HG03095 (cell line): Measurements from ENCODE around the gene MYH16.
"Not testable (repeated sequence)": the region's sequence is repeated elsewhere in the genome, so short reads cannot be mapped to it uniquely, and the experiment has no call there.

Experiments
- ATAC-seq: cut with Tn5 transposase; IDR thresholded peaks from one replicate; pipeline ENCODE4 v1.9.1; 2021; ENCODE audit warnings: moderate library complexity; ENCODE audit not compliant: unreplicated experiment

The MYH16 gene

DNA sequence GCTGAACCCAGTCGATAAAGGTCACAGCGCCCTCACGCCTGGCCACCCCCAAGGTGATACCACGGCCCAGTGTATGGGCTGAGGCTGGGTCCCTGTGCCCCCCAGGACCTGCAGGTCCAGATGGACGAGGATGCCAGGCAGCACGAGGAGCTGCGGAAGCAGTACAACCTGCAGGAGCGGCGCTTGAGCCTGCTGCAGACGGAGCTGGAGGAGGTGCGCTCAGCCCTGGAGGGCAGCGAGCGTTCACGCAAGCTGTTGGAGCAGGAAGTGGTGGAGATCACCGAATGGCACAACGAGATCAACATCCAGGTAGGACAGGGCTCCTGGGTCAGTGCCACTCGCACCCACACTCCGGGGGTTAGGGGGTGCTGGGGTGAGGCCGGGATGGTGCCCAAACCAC is 28.9 kb downstream of the MYH16 start:
- no peak for ATAC-seq

DNA sequence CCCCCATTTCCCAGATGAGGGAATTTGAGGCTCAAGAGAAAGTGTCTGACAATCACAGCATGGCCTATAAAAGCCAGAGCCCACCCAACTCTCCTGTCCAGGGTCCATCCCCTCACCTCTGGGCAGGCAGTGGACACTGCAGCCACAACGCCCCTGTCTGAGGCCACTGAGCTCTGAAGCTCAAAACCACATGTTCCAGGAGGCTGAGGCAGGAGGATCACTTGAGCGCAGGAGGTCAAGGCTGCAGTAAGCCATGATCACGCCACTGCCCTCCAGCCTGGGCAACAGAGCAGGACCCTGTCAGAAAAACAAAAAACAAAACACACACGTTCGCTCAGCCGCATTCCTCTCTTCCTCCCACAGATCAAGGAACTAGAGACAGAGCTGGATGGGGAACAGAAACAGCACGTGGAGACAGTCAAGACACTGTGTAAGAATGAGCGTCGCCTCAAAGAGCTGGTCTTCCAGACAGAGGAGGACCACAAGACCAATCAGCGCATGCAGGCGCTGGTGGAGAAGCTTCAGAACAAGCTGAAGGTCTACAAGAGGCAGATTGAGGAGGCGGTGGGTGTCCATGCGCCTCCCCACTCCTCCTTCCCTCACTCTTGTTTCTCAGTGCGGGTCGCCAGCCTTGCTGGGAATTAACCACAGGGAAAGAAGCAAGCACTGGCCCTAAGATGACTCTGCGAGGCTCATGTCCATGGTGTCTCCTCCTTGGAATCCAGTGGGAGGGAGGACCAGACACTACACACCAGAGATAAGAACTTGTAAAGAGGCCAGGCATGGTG is 33.0 kb downstream of the MYH16 start:
- no peak for ATAC-seq

DNA sequence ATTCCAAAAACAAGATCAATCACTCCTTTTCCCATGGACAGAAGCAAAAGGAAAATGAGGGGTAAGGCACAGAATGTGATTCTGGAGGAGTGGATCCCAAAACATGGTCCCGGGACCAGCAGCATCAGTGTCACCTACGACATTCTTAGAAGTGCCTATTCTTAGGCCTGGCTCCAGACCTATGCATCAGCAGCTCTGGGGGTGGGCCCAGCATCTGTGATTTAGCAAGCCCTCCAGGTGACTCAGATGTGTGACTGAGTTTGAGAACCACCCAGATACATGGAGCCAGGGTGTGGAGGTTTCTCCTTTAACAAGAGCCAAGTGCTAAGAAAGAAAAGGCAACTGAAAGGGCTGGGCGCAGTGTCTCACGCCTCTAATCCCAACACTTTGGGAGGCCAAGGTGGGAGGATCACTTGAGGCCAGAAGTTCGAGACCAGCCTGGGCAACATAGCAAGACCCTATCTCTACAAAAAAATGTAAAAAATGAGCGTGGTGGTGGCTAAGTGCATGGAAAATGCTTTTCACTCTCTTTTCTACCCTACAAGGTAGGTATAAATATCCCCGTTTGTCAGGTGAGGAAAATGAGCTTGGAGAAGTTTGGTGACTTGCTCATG is 35.9 kb downstream of the MYH16 start:
- ATAC-seq = no peak

DNA sequence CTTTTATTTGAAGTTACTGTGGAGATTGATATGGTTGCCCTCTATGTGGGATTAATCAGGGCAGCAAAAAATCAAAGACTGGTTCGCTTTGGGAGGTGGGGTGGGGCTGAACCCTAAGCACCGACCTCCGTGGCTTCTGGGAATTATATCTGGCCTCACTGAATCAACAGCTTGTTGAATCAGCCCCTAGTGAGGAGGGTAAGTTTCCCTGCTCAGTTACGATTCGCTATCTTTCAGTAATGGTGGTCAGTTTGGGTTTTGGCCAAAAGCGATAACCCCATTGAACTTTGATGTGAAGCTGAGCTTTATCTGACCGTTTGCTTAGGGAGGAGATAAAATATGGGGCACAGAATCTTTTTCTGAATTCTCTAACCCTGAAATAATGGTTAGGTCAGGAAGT is 36.5 kb downstream of the MYH16 start:
- no peak for ATAC-seq

DNA sequence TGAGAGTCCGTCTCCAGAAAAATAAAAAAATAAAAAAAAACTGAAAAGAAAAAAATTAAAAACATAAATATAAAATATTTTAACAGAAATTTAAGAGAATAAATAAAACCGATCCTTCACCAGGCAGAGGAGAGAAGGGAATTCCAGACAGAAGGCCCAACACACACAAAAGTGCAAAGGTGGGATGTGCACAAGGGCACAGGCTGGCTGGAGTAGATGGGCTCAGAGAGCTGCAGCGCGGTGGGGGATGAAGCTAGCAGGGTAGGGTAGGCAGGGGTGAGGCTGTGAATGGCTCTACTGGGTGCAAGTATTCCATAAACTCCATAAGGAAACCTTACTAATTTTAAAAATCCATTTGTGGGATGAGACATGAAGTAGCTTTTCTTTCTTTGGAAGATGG is 37.4 kb downstream of the MYH16 start:
- no peak for ATAC-seq

DNA sequence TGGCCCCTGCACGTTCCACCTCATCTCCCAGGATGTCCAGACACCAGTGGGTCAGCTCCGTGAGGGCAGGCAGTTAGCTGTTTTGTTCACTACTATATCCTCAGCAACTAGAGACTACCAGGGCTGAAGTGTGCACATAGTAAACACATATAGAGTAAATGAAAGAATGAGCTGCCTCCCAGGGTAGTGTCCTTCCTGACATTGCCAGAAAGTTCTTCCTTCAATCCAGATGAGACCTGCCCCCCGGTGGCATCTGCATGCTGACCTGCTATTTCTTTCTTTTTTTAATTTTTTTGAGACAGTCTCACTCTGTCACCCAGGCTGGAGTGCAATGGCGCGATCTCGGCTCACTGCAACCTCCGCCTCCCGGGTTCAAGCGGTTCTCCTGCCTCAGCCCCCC is 39.1 kb downstream of the MYH16 start:
- no peak for ATAC-seq

DNA sequence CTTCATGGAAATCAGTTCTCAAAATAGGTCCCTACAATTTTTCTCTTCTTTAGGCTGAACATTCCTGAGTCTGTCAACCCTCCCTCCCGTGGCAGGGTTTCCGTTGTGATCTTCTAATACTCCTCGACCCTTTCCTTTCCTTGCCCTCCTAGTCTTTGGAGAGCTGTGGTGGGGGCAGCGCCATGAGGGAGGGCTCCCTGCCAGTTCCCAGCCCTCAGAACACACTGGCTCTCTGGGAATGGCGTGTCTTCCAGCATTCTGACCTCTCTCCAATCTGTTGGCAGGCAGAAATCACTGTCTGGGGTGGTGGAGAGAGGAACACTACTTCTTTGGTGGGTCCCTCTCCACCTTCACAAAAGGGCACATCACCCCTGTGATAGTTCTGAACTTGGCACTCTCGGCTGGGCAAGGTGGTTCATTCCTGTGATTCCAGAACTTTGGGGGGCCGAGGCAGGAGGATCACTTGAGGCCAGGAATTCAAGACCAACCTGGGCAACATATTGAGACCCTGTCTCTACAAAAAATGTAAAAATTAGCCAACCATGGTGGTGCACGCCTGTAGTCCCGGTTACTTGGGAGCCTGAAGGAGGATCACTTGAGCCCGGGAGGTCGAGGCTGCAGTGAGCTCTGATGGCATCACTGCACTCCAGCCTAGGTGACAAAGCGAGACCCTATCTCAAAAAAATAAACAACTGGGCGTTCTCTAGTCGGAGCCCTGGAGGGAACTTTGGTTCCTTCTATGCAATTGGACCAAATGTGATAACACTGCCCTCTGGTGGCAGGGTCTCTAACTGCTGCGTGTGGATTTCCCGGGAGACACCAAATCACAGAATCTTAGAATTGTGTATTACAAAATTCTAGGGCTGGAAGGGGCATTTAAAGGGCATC is 39.9 kb downstream of the MYH16 start:
- ATAC-seq = no peak

DNA sequence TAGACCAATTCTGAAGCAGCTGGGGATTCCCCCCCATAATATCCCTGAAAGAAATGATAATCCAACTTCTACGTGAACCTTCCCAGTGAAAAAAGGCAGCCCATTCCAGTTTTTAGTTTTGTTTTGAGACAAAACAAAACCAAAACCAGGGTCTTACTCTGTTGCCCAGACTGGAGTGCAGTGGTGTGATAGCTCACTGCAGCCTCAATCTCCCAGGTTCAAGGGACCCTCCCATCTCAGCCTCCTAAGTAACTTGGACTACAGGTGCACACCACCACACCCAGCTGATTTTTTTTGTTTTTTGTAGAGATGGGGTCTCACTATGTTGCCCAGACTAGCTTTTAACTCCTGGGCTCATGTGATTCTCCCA is 40.5 kb downstream of the MYH16 start:
- ATAC-seq = no peak

DNA sequence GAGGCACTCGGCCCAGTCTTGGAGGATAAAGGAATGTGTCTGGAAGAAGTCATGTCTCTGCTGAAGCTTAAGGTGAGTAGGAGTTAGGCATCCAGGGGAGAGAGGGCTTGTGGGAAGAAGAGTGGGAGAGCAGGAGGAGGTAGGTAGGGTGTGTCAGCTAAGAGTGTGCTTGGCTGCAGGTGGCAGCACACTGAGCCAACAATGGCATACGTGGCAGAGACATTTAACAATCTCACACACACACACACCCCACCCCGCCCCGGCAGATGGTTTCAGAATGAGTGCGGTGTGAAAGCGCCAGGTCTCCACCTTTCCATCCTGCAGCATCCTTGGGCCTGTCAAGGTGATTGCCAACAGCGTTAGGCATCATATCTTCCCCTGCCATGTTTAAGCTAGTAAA is 41.9 kb downstream of the MYH16 start:
- no peak for ATAC-seq

DNA sequence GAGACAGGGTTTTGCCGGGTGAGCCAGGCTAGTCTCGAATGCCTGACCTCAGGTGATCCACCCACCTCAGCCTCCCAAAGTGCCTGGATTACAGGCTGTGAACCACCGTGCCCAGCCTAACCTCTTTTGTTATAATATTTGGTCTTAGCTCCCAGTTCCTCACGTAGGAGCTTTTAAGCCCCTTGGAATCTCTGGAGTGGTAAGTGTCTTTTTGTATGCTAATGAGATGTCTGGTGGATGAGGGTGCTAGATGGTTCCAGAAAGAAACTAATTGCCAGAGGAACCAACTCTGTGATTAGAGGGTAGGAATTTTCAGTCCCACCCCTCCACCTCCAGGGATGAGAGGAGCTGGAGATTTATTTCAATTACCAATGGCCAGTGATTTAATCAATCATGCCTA is 47.7 kb downstream of the MYH16 start:
- no peak for ATAC-seq

DNA sequence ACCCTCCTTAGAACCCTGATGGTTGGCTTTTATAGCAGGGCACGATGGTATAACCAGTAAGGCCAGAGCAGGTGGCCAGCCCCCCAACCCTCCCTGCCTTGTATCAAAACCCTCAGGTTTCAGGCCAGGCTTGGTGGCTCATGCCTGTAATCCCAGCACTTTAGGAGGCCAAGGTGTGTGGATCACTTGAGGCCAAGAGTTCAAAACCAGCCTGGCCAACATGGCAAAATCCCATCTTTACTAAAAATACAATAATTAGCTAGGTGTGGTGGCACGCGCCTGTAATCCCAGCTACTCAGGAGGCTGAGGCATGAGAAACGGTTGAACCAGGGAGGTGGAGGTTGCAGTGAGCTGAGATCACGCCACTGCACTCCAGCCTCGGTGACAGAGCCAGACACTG is 50.0 kb downstream of the MYH16 start:
- ATAC-seq = not testable (repeated sequence)

DNA sequence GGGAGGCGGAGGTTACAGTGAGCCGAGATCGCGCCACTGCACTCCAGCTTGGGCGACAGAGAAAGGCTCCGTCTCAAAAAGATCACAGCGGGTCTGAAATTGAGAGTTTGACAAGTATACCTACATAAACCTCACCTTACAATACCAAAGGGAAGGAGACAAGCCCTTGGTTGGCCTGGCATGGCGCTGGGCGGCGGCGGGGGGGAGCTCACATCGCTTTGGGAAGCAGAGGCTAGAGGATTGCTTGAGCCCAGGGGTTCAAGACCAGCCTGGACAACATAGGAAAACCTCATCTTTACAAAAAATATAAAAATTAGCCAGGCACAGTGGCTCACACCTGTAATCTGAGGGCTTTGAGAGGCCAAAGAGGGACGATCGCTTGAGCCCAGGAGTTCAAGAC is 51.9 kb downstream of the MYH16 start:
- no peak for ATAC-seq

DNA sequence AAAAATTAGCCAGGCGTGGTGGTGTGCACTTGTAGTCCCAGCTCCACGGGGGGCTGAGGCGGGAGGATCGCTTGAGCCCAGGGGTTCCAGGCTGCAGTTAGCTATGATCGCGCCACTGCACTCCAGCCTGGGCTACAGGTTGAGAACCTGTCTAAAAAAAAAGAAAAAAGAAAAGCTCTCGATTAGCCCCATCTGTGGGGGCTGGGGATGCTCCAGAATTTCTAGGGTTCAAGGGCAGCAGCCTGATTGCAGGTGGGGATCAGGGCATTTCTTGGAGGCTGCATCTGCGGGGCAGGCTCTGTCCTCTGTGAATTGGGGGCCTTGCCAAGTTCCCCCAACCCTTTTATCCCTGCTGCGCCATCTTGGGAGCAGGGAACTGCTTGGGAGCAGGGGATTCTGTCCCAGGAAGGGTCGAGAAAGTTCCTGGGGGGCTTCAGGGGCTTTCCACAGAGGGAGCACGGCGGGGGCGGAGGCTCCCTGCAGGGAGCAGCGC is 52.4 kb downstream of the MYH16 start:
- no peak for ATAC-seq

DNA sequence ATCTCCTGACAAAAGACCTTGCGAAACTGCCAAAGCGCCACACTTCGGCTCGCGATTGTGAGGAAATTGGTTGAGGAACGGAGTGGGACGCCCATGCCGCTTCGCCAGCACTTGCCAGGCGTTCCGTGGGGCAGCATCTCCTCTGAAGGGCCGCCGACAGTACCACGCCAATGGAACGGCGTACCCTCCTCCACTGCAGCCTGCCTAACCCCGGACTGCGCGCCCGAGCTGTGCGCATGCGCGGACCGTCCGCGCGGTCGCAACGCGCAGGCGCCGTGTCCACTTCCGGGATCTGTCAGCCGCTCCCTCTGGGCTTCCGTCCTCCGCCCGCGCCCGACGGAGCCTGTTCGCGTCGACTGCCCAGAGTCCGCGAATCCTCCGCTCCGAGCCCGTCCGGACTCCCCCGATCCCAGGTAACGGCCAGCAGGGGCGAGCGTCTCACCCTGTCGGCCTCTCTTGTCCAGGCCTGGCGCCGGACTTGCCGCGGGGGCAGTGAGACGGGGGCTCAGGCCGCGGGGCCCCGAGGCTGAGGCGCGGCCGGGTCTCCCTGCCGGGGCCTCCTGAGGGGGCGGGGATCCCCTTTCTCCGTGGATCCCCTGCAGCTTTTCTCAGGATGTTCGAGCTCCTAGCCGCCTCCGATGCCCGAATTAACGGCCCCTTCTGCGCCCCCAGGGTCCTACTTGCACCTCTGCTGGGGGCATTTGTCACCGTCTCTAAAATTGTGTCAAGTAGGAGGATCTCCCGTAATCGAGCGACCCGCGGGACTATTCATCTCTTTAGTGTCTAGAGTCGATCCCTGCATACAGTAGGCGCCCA is 53.2 kb downstream of the MYH16 start, which contains the start of gene ARPC1A:
TSS of gene ARPC1A (plus strand) at position 307 of the 816 bp plus-strand sequence. CDS start 7,456 bp downstream, outside the sequence.
- ATAC-seq = peak; percentile 75

DNA sequence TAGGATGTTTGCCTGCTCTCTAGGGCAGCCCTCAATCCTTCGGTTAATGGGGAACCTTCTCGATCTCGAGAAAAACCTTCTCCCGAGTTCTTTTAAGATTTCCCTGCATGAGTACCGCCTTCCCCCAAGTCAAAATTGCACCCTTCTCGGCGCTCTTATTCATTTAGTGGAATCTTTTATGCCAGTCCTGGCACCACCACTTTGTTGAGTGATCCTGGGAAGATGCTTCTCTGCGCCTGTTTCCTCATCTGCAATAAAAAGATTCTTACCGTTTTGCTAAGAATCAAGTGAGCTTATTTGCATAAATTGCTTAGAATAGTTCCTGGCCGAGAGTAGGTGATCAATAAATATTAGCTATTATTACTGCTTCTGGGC is 53.8 kb downstream of the MYH16 start:
- no peak for ATAC-seq

DNA sequence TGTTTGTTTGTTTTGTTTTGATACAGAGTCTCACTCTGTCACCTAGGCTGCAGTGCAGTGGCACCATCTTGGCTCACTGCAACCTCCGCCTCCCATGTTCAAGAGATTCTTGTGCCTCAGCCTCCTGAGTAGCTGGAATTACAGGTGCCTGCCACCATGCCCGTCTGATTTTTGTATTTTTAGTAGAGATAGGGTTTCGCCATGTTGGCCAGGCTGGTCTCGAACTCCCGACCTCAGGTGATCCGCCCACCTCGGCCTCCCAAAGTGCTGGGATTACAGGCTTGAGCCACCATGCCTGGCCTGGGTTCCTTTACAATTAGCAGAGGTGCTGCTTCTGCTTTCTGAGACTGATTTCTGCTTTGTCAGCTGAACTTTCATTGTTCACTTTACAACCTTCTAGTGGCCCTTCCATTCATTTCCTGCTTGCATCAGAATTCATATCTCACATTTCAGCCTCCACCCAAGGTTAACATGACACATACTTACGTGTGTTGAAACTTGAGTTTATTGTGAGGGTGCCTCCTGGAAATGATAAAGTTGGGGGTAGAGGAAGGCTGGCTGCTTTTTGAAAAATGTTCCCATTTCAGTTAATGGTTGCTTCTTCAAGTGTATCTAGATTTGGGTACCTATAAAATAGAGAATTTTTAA is 57.8 kb downstream of the MYH16 start:
- not testable (repeated sequence) for ATAC-seq

DNA sequence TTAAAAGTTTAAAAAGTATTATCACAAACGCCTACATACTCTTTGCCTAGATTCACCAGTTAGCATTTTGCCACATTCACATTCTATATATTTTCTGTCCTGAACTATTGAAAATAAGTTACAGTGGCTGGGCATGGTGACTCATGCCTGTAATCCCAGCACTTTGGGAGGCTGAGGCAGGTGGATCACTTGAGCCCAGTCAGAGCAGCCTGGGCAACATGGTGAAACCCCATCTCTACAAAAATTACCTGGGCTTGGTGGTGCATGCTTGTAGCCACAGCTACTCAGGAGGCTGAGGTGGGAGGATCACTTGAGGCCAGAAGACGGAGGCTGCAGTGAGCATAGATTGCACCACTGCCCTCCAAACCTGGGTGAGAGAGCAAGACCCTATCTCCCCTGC is 58.4 kb downstream of the MYH16 start:
- no peak for ATAC-seq

DNA sequence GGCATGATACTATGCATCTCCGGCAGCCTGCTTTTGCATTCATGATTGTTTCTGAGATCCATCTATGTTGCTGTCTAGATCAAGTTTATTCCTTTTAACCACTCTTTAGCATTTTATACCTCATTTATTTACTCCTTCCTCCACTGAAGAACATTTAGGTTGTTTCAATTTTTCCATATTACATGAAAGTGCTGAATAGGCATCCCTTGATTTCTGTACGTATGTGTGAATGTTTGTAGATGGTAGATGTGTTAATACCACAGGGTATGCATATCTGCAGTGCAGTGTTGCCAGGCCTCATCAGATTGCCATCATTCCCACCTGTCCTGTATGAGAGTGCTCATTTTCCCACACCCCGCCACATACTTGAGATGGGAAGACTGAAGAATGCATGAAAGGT is 67.0 kb downstream of the MYH16 start:
- ATAC-seq = no peak

DNA sequence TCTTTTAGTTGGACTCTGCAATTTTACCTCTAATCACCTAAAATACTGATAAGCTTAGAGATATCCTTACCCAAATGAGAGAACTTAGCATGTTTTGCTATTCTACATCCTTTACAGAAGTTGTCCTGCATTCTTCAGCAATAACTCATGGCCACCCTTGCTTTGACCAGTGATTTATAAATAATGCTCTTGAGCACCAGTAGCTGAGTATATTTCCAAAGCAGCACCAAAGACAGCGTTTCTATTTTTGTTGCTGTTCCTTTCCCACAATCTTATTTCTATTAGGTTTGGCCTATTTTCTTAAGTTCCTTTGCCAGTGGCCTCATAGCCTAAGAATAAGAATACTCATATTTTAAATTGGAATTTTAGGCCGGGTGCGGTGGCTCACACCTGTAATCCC is 68.0 kb downstream of the MYH16 start:
- no peak for ATAC-seq

DNA sequence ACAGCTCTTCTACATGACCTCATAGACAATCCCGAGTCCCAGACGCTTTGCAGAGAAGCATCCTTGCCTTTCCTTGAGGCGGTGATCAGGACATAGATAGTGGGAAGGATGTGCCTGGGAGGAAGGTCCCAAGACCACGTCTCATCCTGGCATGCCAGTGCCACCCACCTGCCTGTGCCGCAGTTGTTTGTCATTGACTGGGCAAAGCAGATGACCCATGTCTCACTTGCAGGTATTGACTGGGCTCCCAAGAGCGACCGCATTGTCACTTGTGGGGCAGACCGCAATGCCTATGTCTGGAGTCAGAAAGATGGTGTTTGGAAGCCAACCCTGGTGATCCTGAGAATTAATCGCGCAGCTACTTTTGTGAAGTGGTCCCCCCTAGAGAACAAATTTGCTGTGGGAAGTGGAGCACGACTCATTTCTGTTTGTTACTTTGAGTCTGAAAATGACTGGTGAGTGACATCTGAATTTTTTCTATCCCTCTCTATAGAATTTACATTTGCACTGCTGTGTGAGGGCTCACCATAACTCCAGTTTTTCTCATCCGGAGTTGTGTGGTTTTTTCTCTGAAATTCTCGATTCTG is 71.5 kb downstream of the MYH16 start:
- ATAC-seq = no peak
